GM12874 (cell line): Measurements from ENCODE around the gene SENP7.

Experiments used
- TF ChIP-seq, protein P1 (sequence below): IDR thresholded peaks from 2 replicates; pipeline ENCODE4 v1.5.1; 2011; ENCODE audit warnings: low read depth, mild to moderate bottlenecking, control low read depth, low read length, moderate library complexity; ENCODE audit not compliant: insufficient read depth

Gene SENP7

GRCh38 chr3:101527906-101528305 lies 14.9 kb upstream of the SENP7 start:
- TF ChIP-seq, protein P1, sequence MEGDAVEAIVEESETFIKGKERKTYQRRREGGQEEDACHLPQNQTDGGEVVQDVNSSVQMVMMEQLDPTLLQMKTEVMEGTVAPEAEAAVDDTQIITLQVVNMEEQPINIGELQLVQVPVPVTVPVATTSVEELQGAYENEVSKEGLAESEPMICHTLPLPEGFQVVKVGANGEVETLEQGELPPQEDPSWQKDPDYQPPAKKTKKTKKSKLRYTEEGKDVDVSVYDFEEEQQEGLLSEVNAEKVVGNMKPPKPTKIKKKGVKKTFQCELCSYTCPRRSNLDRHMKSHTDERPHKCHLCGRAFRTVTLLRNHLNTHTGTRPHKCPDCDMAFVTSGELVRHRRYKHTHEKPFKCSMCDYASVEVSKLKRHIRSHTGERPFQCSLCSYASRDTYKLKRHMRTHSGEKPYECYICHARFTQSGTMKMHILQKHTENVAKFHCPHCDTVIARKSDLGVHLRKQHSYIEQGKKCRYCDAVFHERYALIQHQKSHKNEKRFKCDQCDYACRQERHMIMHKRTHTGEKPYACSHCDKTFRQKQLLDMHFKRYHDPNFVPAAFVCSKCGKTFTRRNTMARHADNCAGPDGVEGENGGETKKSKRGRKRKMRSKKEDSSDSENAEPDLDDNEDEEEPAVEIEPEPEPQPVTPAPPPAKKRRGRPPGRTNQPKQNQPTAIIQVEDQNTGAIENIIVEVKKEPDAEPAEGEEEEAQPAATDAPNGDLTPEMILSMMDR, result no peak

DNA sequence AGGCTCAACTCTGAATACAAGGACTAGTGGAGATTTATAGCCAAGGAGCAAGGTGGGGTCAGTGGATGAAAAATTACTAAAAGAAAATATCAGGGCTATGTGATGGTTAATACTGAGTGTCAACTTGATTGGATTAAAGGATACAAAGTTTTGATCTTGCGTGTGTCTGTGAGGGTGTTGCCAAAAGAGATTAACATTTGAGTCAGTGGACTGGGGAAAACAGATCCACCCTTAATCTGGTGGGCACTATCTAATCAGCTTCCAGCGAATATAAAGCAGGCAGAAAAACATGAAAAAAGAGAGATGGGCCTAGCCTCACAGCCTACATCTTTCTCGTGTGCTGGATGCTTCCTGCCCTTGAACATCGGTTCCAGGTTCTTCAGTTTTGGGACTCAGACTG lies 14.4 kb upstream of the SENP7 start:
- TF ChIP-seq, protein P1, result no peak

DNA sequence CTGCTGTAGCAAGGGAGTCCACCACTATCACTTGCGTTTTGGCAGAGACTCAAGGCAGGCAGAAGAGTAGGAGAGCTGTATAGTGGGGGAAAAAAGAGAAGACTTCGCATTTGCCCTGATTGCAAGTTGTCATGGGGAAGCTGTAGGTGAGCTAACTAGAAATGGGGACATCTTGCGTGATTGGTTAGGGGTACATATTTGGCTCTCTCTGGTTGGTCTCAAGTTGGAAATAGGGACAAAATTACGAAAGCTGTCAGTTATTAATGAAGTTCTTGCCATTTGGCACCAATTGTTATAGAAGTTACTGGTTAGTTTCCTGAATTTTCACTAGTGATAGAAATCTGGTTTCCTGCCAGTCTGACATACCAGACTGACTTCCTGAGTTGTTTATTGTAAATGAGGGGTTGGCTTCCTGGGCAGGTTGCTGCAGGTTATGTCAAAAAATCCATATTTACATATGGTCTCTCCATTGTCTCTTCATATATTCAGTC lies 8.2 kb upstream of the SENP7 start:
- TF ChIP-seq, protein P1, result no peak

- TF ChIP-seq, protein P1, result no peak
Observed at GRCh38 chr3:101519685-101520365, 6.8 kb upstream of the SENP7 start.

- TF ChIP-seq, protein P1, result no peak
Observed at GRCh38 chr3:101518421-101518871, 5.4 kb upstream of the SENP7 start.

GRCh38 chr3:101513419-101513986 lies 491 bp upstream of the SENP7 start:
- TF ChIP-seq, protein P1, result no peak

DNA sequence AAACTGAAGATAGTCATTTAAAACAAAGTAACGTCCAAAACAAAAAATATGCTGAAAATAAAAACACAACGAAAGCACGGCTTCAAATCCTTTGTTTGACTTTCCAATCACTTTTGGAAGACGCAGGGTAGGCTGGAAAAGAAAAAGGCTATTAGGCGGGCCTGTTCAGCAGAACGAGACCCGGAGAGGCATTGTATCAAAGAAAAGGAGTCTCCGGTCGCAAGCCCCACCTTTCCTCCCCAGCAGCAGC lies 691 bp downstream of the SENP7 start:
- TF ChIP-seq, protein P1, result no peak
